Liver (tissue), 3 donors: Measurements from ENCODE around the gene DRAXIN.

ENCODE experiments used
- CTCF ChIP-seq: fragments of 150-350 bp; IDR thresholded peaks from 2 replicates; pipeline ENCODE4 v1.5.1; 2017; ENCODE audit warnings: improper control_type of control experiment, low read depth, low read length; ENCODE audit not compliant: missing input control
- EGR1 ChIP-seq, 2 donors: IDR thresholded peaks; 2 replicates each; pipeline ENCODE4 v1.6.1; 2016 to 2018; ENCODE audit warnings: antibody characterized with exemption in 2 of 2, low read depth in 2 of 2
- REST ChIP-seq: IDR thresholded peaks from 2 replicates; pipeline ENCODE4 v1.6.1; 2016; ENCODE audit warnings: antibody characterized with exemption, mild to moderate bottlenecking
- SP1 ChIP-seq: IDR thresholded peaks from 2 replicates; pipeline ENCODE4 v1.6.1; 2018; ENCODE audit warnings: antibody characterized with exemption, mild to moderate bottlenecking
- TAF1 ChIP-seq: conservative IDR thresholded peaks from 2 replicates; pipeline ENCODE4 v1.6.1; 2016; ENCODE audit warnings: antibody characterized with exemption, mild to moderate bottlenecking
- donor health status: healthy.
- donor health status: healthy.

- TF ChIP-seq CTCF (no peak), TAF1 (no peak), REST (no peak), EGR1 (IDR thresholded peaks at IDR 0.05; ENCODE audit: low read depth in 2 of 2) (no peak), SP1 (no peak)
These were observed 20.3 kb upstream of the DRAXIN start for GRCh38 chr1:11671205-11671543.
